OCI-LY1 (cell line): ENCODE measurements around the gene GRAMD1A.

Source experiments
- H2AFZ ChIP-seq: fragments of 200-600 bp; sonication (generic), shearing (Covaris generic); 2 replicates; pipeline ENCODE4 v1.6.0; 2014; ENCODE audit warnings: antibody characterized with exemption, mild to moderate bottlenecking, low read length
- H3F3A ChIP-seq: fragments of 200-600 bp; sonication (generic), shearing (Covaris generic); 2 replicates; pipeline ENCODE4 v1.6.0; 2014; ENCODE audit warnings: mild to moderate bottlenecking, antibody characterized with exemption, low read length, moderate library complexity; ENCODE audit not compliant: insufficient read depth
- H3K27ac ChIP-seq: fragments of 200-600 bp; sonication (generic); 2 replicates; pipeline ENCODE4 v1.5.1; 2014; ENCODE audit warnings: low read length, mixed run types, mild to moderate bottlenecking, low read depth; ENCODE audit not compliant: poor library complexity, severe bottlenecking
- H3K27me3 ChIP-seq: fragments of 200-600 bp; sonication (generic); 2 replicates; pipeline ENCODE4 v1.6.0; 2014; ENCODE audit warnings: antibody characterized with exemption, mild to moderate bottlenecking, low read length, moderate library complexity; ENCODE audit not compliant: insufficient read depth
- H3K36me3 ChIP-seq: fragments of 200-600 bp; sonication (generic); 2 replicates; pipeline ENCODE4 v1.6.1; 2014; ENCODE audit warnings: mild to moderate bottlenecking, antibody characterized with exemption, low read length, moderate library complexity, mixed read lengths; ENCODE audit not compliant: insufficient read depth
- H3K4me1 ChIP-seq: fragments of 200-600 bp; sonication (generic); 2 replicates; pipeline ENCODE4 v1.5.1; 2014; ENCODE audit warnings: mild to moderate bottlenecking, low read length, moderate library complexity; ENCODE audit not compliant: insufficient read depth, severe bottlenecking
- H3K4me2 ChIP-seq: fragments of 200-600 bp; sonication (generic), shearing (Covaris generic); 2 replicates; pipeline ENCODE4 v1.6.1; 2014; ENCODE audit warnings: low read length
- H3K4me3 ChIP-seq: fragments of 200-600 bp; sonication (generic); 2 replicates; pipeline ENCODE4 v1.5.1; 2014; ENCODE audit warnings: low read length, low read depth, mild to moderate bottlenecking, mixed read lengths; ENCODE audit not compliant: poor library complexity, severe bottlenecking
- H3K79me2 ChIP-seq: fragments of 200-600 bp; shearing (Covaris generic); 2 replicates; pipeline ENCODE4 v1.6.1; 2016; ENCODE audit warnings: mixed run types, low read length, mixed read lengths; ENCODE audit not compliant: insufficient read depth
- H3K9ac ChIP-seq: fragments of 200-600 bp; sonication (generic), shearing (Covaris generic); 2 replicates; pipeline ENCODE4 v1.6.1; 2014; ENCODE audit warnings: mild to moderate bottlenecking, low read length, mixed read lengths
- H3K9me2 ChIP-seq: fragments of 200-600 bp; sonication (generic), shearing (Covaris generic); 2 replicates; pipeline ENCODE4 v1.6.1; 2014; ENCODE audit warnings: low read depth, mild to moderate bottlenecking, low read length, mixed read lengths
- H3K9me3 ChIP-seq: fragments of 200-600 bp; shearing (Covaris generic); 2 replicates; pipeline ENCODE4 v1.6.1; 2014; ENCODE audit warnings: low read length, mixed read lengths
- H4K20me1 ChIP-seq: fragments of 200-600 bp; sonication (generic), shearing (Covaris generic); 2 replicates; pipeline ENCODE4 v1.6.0; 2016; ENCODE audit warnings: mild to moderate bottlenecking, low read length; ENCODE audit not compliant: insufficient read depth
- CTCF ChIP-seq: fragments of 200-600 bp; sonication (generic), shearing (Covaris generic); IDR thresholded peaks from 2 replicates; pipeline ENCODE4 v1.5.1; 2017; ENCODE audit warnings: mild to moderate bottlenecking, antibody characterized with exemption, low read length, moderate library complexity, mixed read lengths
- EZH2 ChIP-seq: fragments of 200-600 bp; sonication (generic), shearing (Covaris generic); IDR thresholded peaks from 2 replicates; pipeline ENCODE4 v1.8.0; 2017; ENCODE audit warnings: borderline replicate concordance, mixed run types, mild to moderate bottlenecking, antibody characterized with exemption, low read length, moderate library complexity, mixed read lengths

The GRAMD1A gene

GRCh38 chr19:34988119-34988518 lies 12.0 kb upstream of the GRAMD1A start:
- Histone ChIP-seq H3K9me3 (no peaks in the 10 kb centered on the region), H3K9ac (no peak overlapping the region), H3K79me2 (no peaks in the 10 kb centered on the region), H3K9me2 (no peaks in the 10 kb centered on the region), H3K4me3 (no peak overlapping the region), H2AFZ (no peak overlapping the region), H3K27ac (no peak overlapping the region), H3F3A (no peaks in the 10 kb centered on the region), H4K20me1 (no peaks in the 10 kb centered on the region), H3K4me1 (no peaks in the 10 kb centered on the region), H3K36me3 (no peaks in the 10 kb centered on the region), H3K27me3 (peaks cover 24% of the 10 kb centered on the region), H3K4me2 (no peak overlapping the region)
- TF ChIP-seq CTCF (no peak), EZH2 (no peak)

GRCh38 chr19:34989298-34989697 lies 10.8 kb upstream of the GRAMD1A start:
- Histone ChIP-seq H3F3A (no peaks in the 10 kb centered on the region), H3K4me3 (no peak overlapping the region), H3K4me2 (no peak overlapping the region), H3K4me1 (no peaks in the 10 kb centered on the region), H3K9ac (no peak overlapping the region), H4K20me1 (no peaks in the 10 kb centered on the region), H2AFZ (no peak overlapping the region), H3K27me3 (peaks cover 27% of the 10 kb centered on the region), H3K27ac (no peak overlapping the region), H3K9me3 (no peaks in the 10 kb centered on the region), H3K9me2 (no peaks in the 10 kb centered on the region), H3K79me2 (no peaks in the 10 kb centered on the region), H3K36me3 (no peaks in the 10 kb centered on the region)
- no peak for TF ChIP-seq EZH2
- TF ChIP-seq CTCF: no peak

- Histone ChIP-seq H3K4me2 (no peak overlapping the region), H3K27me3 (peaks cover 29% of the 10 kb centered on the region), H3K9me3 (no peaks in the 10 kb centered on the region), H3K36me3 (no peaks in the 10 kb centered on the region), H3K4me1 (no peaks in the 10 kb centered on the region), H3K4me3 (no peak overlapping the region), H4K20me1 (no peaks in the 10 kb centered on the region), H3K27ac (no peak overlapping the region), H3F3A (no peaks in the 10 kb centered on the region), H3K79me2 (no peaks in the 10 kb centered on the region), H2AFZ (no peak overlapping the region), H3K9ac (no peak overlapping the region), H3K9me2 (no peaks in the 10 kb centered on the region)
- TF ChIP-seq EZH2: no peak
- TF ChIP-seq CTCF: no peak
Observed at GRCh38 chr19:34990578-34991192, 9.4 kb upstream of the GRAMD1A start.
